ENCODE results near the gene ISG20. TPM values are rescaled to one million over a fixed set of nuclear protein-coding genes. Genes with fewer than 3 reads are reported as not detected.

ISG20 gene
- total RNA-seq, 1 donor from 2014 or later: 87.1 TPM

GRCh38 chr15:88658972-88659931 is 20.4 kb downstream of the ISG20 start:
- peaks cover 12% of the 10 kb centered on the region for H3K36me3 Mint-ChIP-seq (ENCODE audit: low read depth)
- no peak for TF ChIP-seq CTCF (IDR thresholded peaks at IDR 0.05)
- intact Hi-C loops (cut with micrococcal nuclease): loop anchor here (5.0 kb wide), 1 partner anchor 43 kb away; no protein-coding TSS in a partner anchor
- DNase-seq: no peak
- no peak for ATAC-seq (ENCODE audit: low read depth)
- H3K9me3 Mint-ChIP-seq: no peaks in the 10 kb centered on the region
- H3K4me1 Mint-ChIP-seq: peaks cover 63% of the 10 kb centered on the region
- peak overlapping the region; percentile 53 for H3K27ac Mint-ChIP-seq
- ChIA-PET CTCF (interaction anchor here (2.8 to 9.3 kb wide), 2 partner anchors 32 to 35 kb away, joined by 11 to 79 read pairs; no protein-coding TSS in a partner anchor), POLR2A (interaction anchor here (1.8 to 4.7 kb wide), 2 partner anchors 10 to 34 kb away, joined by 5 to 42 read pairs; no protein-coding TSS in a partner anchor)
- H3K27me3 Mint-ChIP-seq: no peaks in the 10 kb centered on the region
- no peak overlapping the region for H3K4me3 Mint-ChIP-seq

GRCh38 chr15:88661041-88661700 is 22.4 kb downstream of the ISG20 start:
- no peaks in the 10 kb centered on the region for H3K27me3 Mint-ChIP-seq
- peaks cover 5% of the 10 kb centered on the region for H3K36me3 Mint-ChIP-seq (ENCODE audit: low read depth)
- no peak for DNase-seq
- intact Hi-C loops (cut with micrococcal nuclease): loop anchor here (5.0 kb wide), 1 partner anchor 414 kb away; no protein-coding TSS in a partner anchor
- no peaks in the 10 kb centered on the region for H3K9me3 Mint-ChIP-seq
- CTCF ChIA-PET: interaction anchor here (9.3 kb wide), 1 partner anchor 37 kb away, joined by 79 read pairs; no protein-coding TSS in a partner anchor
- H3K27ac Mint-ChIP-seq: no peak overlapping the region
- peaks cover 49% of the 10 kb centered on the region for H3K4me1 Mint-ChIP-seq
- POLR2A ChIA-PET: no interaction called here
- no peak for ATAC-seq (ENCODE audit: low read depth)
- H3K4me3 Mint-ChIP-seq: no peak overlapping the region
- TF ChIP-seq CTCF (IDR thresholded peaks at IDR 0.05): no peak

GRCh38 chr15:88661761-88662556 is 23.1 kb downstream of the ISG20 start:
- no peak for TF ChIP-seq CTCF (IDR thresholded peaks at IDR 0.05)
- H3K27me3 Mint-ChIP-seq: no peaks in the 10 kb centered on the region
- ATAC-seq (ENCODE audit: low read depth): no peak
- no peak overlapping the region for H3K27ac Mint-ChIP-seq
- ChIA-PET CTCF (interaction anchor here (9.3 kb wide), 1 partner anchor 38 kb away, joined by 79 read pairs; no protein-coding TSS in a partner anchor), POLR2A (no interaction called here)
- DNase-seq: no peak
- peaks cover 43% of the 10 kb centered on the region for H3K4me1 Mint-ChIP-seq
- H3K4me3 Mint-ChIP-seq: no peak overlapping the region
- peaks cover 5% of the 10 kb centered on the region for H3K36me3 Mint-ChIP-seq (ENCODE audit: low read depth)
- intact Hi-C loops (cut with micrococcal nuclease): loop anchor here (5.0 kb wide), 1 partner anchor 415 kb away; no protein-coding TSS in a partner anchor
- no peaks in the 10 kb centered on the region for H3K9me3 Mint-ChIP-seq

- peaks cover 31% of the 10 kb centered on the region for H3K4me1 Mint-ChIP-seq
- CTCF ChIA-PET: interaction anchor here (1.0 to 3.3 kb wide), 5 partner anchors 16 to 185 kb away, joined by 3 to 81 read pairs (median 4); no protein-coding TSS in a partner anchor
- H3K36me3 Mint-ChIP-seq (ENCODE audit: low read depth): peaks cover 5% of the 10 kb centered on the region
- POLR2A ChIA-PET: interaction anchor here (0.6 to 2.1 kb wide), 2 partner anchors 34 to 39 kb away, joined by 8 read pairs; no protein-coding TSS in a partner anchor
- no peak for ATAC-seq (ENCODE audit: low read depth)
- intact Hi-C loops (cut with micrococcal nuclease): loop anchor here (5.0 kb wide), 1 partner anchor 416 kb away; no protein-coding TSS in a partner anchor
- TF ChIP-seq CTCF (IDR thresholded peaks at IDR 0.05): no peak
- H3K27me3 Mint-ChIP-seq: no peaks in the 10 kb centered on the region
- no peaks in the 10 kb centered on the region for H3K9me3 Mint-ChIP-seq
- no peak for DNase-seq
- no peak overlapping the region for H3K4me3 Mint-ChIP-seq
- no peak overlapping the region for H3K27ac Mint-ChIP-seq
Measured at GRCh38 chr15:88663141-88663621, 24.4 kb downstream of the ISG20 start.
